ENCODE measurements around the gene HPS1. TPM values are rescaled to one million over a fixed set of nuclear protein-coding genes. Genes with fewer than 3 reads are reported as not detected.

HPS1 gene
- total RNA-seq, 1 experiment from 2014 or later: 47.4 TPM

- no peaks in the 10 kb centered on the region for H3K79me2 ChIP-seq (ENCODE audit: insufficient read depth, low read length)
- no peaks in the 10 kb centered on the region for H3K79me1 ChIP-seq (ENCODE audit: insufficient read depth, low read depth, low read length, poor library complexity, severe bottlenecking)
- H3K23ac ChIP-seq (ENCODE audit: insufficient read length, low read depth, low read length): no peak overlapping the region
- H3K9ac ChIP-seq (ENCODE audit: extremely low read depth, insufficient read length, low read length): no peak overlapping the region
- no peak overlapping the region for H3K4me2 ChIP-seq (ENCODE audit: insufficient read depth, insufficient read length, low read length)
- no peak overlapping the region for H3K18ac ChIP-seq (ENCODE audit: insufficient read length, low read depth, low read length)
- H3K27me3 ChIP-seq (ENCODE audit: insufficient read depth, low read length): no peaks in the 10 kb centered on the region
- H2BK5ac ChIP-seq (ENCODE audit: insufficient read length, low read length): no peak overlapping the region
- no peak for DNase-seq
- H3K4ac ChIP-seq (ENCODE audit: low read depth, low read length): no peak overlapping the region
- no peak overlapping the region for H3K27ac Mint-ChIP-seq
- peaks cover 36 to 39% of the 10 kb centered on the region in 2 experiments for H3K9me3 Mint-ChIP-seq
- H4K20me1 ChIP-seq (ENCODE audit: control insufficient read depth, insufficient read depth, insufficient read length): no peaks in the 10 kb centered on the region
- no peak overlapping the region for H3K56ac ChIP-seq (ENCODE audit: insufficient read length, low read depth, low read length)
- H2BK15ac ChIP-seq (ENCODE audit: low read depth, low read length): no peak overlapping the region
- H2AFZ ChIP-seq (ENCODE audit: low read length): no peak overlapping the region
- H3K4me3 Mint-ChIP-seq: no peak overlapping the region
- H2BK120ac ChIP-seq (ENCODE audit: low read depth, low read length, poor library complexity, severe bottlenecking): no peak overlapping the region
- WGBS (ENCODE audit: extremely low coverage, insufficient read length, low lambda C conversion rate): no CpG with 5 or more reads among the region's 12 CpGs
- H3K27me3 Mint-ChIP-seq (ENCODE audit: low read depth): no peaks in the 10 kb centered on the region
- no peak for TF ChIP-seq CTCF (conservative IDR thresholded peaks at IDR 0.05)
- H3K27ac ChIP-seq (ENCODE audit: insufficient read length, low read depth, low read length): no peak overlapping the region
- no peak overlapping the region for H4K8ac ChIP-seq (replicated peaks; ENCODE audit: insufficient read length, low read depth, low read length)
- H3K36me3 Mint-ChIP-seq (ENCODE audit: insufficient read depth in 1 of 3, low read depth in 3 of 3): peaks cover 80 to 92% (median 85%) of the 10 kb centered on the region in 3 experiments
- no peak overlapping the region for H2BK20ac ChIP-seq (ENCODE audit: low read depth, low read length, poor library complexity, severe bottlenecking)
- no peak overlapping the region for H3K14ac ChIP-seq (ENCODE audit: insufficient read depth, low read length)
- H2BK12ac ChIP-seq (ENCODE audit: insufficient read length, low read depth, low read length): no peak overlapping the region
- no peak overlapping the region for H4K91ac ChIP-seq (ENCODE audit: insufficient read length, low read depth, low read length)
- no peaks in the 10 kb centered on the region for H3K23me2 ChIP-seq (ENCODE audit: insufficient read length, low read depth, low read length, poor library complexity, severe bottlenecking)
- peaks cover 4 to 14% of the 10 kb centered on the region in 2 experiments for H3K4me1 Mint-ChIP-seq
- no peak overlapping the region for H4K5ac ChIP-seq (ENCODE audit: insufficient read length, low read depth, low read length)
- no peaks in the 10 kb centered on the region for H3K9me3 ChIP-seq (ENCODE audit: control insufficient read depth, low read depth, low read length)
- H3K4me1 ChIP-seq (ENCODE audit: insufficient read depth, low read length): no peaks in the 10 kb centered on the region
- H3T11ph ChIP-seq (ENCODE audit: low read length): no peak overlapping the region
- H2AK5ac ChIP-seq (ENCODE audit: insufficient read length, low read length): no peak overlapping the region
Measured at GRCh38 chr10:98435178-98435577, 11.6 kb downstream of the HPS1 start.
